PC-9 (cell line): ENCODE measurements around the gene PDGFD.

Source experiments
- EZH2 ChIP-seq: fragments of 200-600 bp; sonication (generic); IDR thresholded peaks from 2 replicates; pipeline ENCODE4 v1.8.0; 2017; ENCODE audit warnings: antibody characterized with exemption, low read depth
- TF ChIP-seq, protein P1 (sequence below): fragments of 200-600 bp; sonication (generic); conservative IDR thresholded peaks from 2 replicates; pipeline ENCODE4 v1.6.1; 2017; ENCODE audit warnings: mixed run types, antibody characterized with exemption, mild to moderate bottlenecking, moderate library complexity

DNA sequence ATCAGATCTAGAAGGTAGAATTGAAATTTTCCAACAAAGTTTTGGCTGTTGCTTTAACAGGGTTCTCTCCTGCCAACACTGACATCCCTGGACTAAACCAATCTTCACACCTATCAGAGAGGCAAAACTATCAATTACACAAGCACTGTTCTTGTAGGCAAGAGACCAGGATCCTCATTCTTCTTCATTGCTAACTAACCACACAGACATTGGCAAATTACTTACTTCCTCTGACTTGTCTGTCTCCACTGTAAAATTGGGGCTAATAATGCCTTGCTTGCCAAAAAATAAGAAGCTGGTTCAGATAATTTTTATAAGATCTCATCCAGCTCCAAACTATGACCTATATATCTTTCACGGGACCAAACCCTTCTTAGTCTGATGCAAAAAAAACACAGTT lies 221.3 kb downstream of the PDGFD start:
- TF ChIP-seq, protein P1, sequence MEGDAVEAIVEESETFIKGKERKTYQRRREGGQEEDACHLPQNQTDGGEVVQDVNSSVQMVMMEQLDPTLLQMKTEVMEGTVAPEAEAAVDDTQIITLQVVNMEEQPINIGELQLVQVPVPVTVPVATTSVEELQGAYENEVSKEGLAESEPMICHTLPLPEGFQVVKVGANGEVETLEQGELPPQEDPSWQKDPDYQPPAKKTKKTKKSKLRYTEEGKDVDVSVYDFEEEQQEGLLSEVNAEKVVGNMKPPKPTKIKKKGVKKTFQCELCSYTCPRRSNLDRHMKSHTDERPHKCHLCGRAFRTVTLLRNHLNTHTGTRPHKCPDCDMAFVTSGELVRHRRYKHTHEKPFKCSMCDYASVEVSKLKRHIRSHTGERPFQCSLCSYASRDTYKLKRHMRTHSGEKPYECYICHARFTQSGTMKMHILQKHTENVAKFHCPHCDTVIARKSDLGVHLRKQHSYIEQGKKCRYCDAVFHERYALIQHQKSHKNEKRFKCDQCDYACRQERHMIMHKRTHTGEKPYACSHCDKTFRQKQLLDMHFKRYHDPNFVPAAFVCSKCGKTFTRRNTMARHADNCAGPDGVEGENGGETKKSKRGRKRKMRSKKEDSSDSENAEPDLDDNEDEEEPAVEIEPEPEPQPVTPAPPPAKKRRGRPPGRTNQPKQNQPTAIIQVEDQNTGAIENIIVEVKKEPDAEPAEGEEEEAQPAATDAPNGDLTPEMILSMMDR: no peak
- no peak for TF ChIP-seq EZH2
